KOPT-K1 (cell line): ENCODE measurements around the gene SCFD2.
"Not testable (repeated sequence)": the region's sequence is repeated elsewhere in the genome, so short reads cannot be mapped to it uniquely, and the experiment has no call there.

ENCODE experiments used
- H3K27ac ChIP-seq: fragments of 200-600 bp; sonication (generic); 2 replicates; pipeline ENCODE4 v1.5.1; 2016; ENCODE audit warnings: antibody characterized with exemption, mild to moderate bottlenecking, low read depth, low read length; ENCODE audit not compliant: poor library complexity, severe bottlenecking
- H3K36me3 ChIP-seq: fragments of 200-600 bp; sonication (generic); 2 replicates; pipeline ENCODE4 v1.5.1; 2017; ENCODE audit warnings: antibody characterized with exemption, mild to moderate bottlenecking, low read length, moderate library complexity; ENCODE audit not compliant: insufficient read depth
- H3K9me3 ChIP-seq: fragments of 200-600 bp; sonication (generic); 2 replicates; pipeline ENCODE4 v1.5.1; 2017; ENCODE audit warnings: antibody characterized with exemption, low read length, mild to moderate bottlenecking; ENCODE audit not compliant: insufficient read depth, poor library complexity, severe bottlenecking

SCFD2 gene

GRCh38 chr4:53194727-53195126, 171.1 kb downstream of the SCFD2 start:
- Histone ChIP-seq H3K27ac (no peak overlapping the region), H3K36me3 (no peaks in the 10 kb centered on the region), H3K9me3 (no peaks in the 10 kb centered on the region)

DNA sequence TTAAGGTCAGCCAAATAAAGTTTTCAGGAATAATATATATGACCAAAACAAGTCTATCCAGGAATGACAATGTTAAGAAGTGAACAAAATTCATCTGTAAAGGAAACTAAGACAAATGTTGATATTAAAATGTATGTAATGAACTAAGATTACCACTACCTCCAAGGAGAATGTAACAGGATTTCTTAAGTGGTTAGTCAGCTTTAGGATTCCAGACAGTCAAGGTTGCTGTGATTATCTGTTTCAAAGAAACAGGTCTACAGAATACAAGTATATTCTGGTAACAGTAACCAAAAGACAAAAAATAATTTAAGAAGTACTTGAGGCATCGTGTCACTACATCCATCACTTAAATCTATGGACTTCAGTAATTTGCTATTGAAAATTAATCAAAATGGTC, 172.8 kb downstream of the SCFD2 start:
- Histone ChIP-seq H3K9me3 (no peaks in the 10 kb centered on the region), H3K27ac (no peak overlapping the region), H3K36me3 (no peaks in the 10 kb centered on the region)

- Histone ChIP-seq H3K27ac (no peak overlapping the region), H3K9me3 (no peaks in the 10 kb centered on the region), H3K36me3 (no peaks in the 10 kb centered on the region)
Measured at GRCh38 chr4:53192496-53192895, 173.4 kb downstream of the SCFD2 start.

- Histone ChIP-seq H3K36me3 (no peaks in the 10 kb centered on the region), H3K27ac (no peak overlapping the region), H3K9me3 (no peaks in the 10 kb centered on the region)
Measured at GRCh38 chr4:53191997-53192396, 173.9 kb downstream of the SCFD2 start.

DNA sequence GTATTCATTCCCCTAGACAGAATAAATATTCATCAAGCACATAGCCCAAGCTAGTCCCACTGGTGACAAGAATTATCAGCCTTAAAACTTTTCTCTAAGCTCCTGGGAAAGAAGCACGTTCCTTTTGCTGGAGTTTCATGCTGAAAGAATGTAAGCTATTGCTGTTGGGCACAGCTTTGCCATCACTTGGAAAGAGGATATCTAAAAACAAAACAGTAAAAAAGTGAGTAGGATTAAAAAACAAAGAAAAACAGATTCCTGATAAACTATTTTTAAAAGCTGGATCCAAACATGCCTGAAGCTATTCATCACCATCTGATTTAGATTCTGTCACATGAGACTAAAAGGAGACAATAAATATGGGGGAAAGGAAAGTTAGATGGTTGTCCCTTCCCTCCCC, 176.8 kb downstream of the SCFD2 start:
- Histone ChIP-seq H3K36me3 (no peaks in the 10 kb centered on the region), H3K27ac (no peak overlapping the region), H3K9me3 (no peaks in the 10 kb centered on the region)

DNA sequence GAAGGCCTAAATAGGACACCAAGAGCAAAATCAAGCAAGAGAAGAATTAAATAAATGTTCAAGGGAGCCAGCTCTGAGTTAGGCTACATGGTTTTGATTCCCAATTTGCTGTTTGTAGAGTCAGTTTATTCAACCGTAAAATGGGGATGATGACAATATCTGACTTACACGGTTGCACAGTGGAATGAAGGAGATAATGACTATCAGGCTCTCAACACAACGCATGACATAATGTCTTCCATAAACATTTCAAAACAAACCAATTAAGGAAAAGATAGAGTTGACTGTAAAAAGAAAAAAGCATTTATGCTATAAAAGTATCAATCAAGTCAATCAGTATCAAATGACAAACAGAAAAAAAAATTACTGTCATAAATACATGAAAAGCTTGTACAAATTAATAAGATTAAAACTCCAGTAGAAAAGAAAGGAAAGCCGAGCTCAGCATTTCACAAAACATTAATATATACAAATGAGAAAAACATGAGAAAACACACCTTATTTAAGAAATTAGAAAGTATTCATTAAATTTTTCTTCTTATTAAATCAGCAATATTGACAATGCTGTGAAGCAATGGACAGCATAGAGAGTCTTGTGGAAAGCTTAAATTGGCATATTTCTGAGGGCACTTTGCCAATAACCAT, 179.0 kb downstream of the SCFD2 start:
- Histone ChIP-seq H3K27ac (no peak overlapping the region), H3K36me3 (no peaks in the 10 kb centered on the region), H3K9me3 (no peaks in the 10 kb centered on the region)

GRCh38 chr4:53185869-53186585, 179.8 kb downstream of the SCFD2 start:
- Histone ChIP-seq H3K9me3 (no peaks in the 10 kb centered on the region), H3K36me3 (no peaks in the 10 kb centered on the region), H3K27ac (no peak overlapping the region)

DNA sequence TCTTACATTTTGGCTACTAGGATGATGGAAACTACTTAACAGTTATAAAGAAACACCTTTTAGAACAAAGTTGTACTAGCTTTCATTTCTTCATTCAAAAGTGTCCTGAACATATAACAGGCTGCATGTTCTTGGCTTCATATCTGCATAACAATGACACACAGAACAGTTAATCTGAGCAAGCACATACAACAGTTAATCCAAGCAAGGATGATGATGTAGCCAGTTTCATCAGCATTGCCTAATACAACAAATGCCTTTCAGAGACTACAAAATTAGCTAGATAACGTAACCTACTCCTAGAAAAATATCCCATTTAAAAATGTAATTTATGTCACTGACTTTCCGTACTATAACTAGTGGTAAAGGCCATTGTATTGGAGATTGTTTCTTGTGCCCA, 182.1 kb downstream of the SCFD2 start:
- H3K36me3 ChIP-seq, result no peaks in the 10 kb centered on the region
- H3K27ac ChIP-seq, result no peak overlapping the region
- no peaks in the 10 kb centered on the region for H3K9me3 ChIP-seq

GRCh38 chr4:53177751-53178150, 188.1 kb downstream of the SCFD2 start:
- not testable (repeated sequence) for H3K27ac ChIP-seq, H3K36me3 ChIP-seq, H3K9me3 ChIP-seq

DNA sequence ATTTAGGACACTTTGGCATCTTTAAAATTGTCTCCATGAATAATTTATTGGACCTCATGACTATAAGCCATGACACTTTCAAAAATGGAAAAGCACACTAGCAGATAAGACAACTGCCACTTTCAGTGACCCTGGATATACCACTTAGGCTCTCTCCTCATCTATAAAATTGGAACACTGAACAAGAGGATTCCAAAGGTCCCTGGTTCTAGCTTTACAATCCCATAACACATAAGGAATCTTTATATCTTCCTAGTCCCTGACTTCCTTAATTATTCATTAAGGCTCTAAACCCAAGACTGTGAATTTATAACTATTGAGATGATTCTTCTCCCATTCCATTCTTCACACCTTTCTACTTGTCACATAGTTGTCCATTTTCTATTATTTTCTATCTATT, 190.2 kb downstream of the SCFD2 start:
- Histone ChIP-seq H3K27ac (no peak overlapping the region), H3K36me3 (no peaks in the 10 kb centered on the region), H3K9me3 (peaks cover 7% of the 10 kb centered on the region)

- H3K27ac ChIP-seq, result no peak overlapping the region
Measured at GRCh38 chr4:53174823-53175222, 191.0 kb downstream of the SCFD2 start.

GRCh38 chr4:53173576-53173975, 192.3 kb downstream of the SCFD2 start:
- Histone ChIP-seq H3K36me3 (no peaks in the 10 kb centered on the region), H3K9me3 (peaks cover 7% of the 10 kb centered on the region), H3K27ac (no peak overlapping the region)

More at GRCh38 chr4:53174823-53175222, 191.0 kb downstream of the SCFD2 start:
- Histone ChIP-seq H3K9me3 (peaks cover 7% of the 10 kb centered on the region), H3K36me3 (no peaks in the 10 kb centered on the region)

DNA sequence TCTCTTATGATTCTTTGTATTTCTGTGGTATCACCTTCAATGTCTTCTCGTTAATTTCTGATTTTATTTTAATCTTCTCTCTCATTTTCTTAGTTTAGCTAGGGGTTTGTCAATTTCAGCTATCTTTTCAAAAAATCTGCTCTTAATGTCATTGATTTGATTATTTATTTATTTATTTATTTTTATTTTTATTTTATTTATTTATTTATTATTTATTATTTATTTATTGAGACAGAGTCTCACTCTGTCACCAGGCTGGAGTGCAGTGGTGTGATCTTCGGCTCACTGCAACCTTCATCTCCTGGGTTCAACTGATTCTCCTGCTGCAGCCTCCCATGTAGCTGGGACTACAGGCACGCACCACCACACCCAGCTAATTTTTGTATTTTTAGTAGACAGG, 194.1 kb downstream of the SCFD2 start:
- H3K27ac ChIP-seq, result no peak overlapping the region
- peaks cover 7% of the 10 kb centered on the region for H3K9me3 ChIP-seq
- H3K36me3 ChIP-seq, result no peaks in the 10 kb centered on the region

DNA sequence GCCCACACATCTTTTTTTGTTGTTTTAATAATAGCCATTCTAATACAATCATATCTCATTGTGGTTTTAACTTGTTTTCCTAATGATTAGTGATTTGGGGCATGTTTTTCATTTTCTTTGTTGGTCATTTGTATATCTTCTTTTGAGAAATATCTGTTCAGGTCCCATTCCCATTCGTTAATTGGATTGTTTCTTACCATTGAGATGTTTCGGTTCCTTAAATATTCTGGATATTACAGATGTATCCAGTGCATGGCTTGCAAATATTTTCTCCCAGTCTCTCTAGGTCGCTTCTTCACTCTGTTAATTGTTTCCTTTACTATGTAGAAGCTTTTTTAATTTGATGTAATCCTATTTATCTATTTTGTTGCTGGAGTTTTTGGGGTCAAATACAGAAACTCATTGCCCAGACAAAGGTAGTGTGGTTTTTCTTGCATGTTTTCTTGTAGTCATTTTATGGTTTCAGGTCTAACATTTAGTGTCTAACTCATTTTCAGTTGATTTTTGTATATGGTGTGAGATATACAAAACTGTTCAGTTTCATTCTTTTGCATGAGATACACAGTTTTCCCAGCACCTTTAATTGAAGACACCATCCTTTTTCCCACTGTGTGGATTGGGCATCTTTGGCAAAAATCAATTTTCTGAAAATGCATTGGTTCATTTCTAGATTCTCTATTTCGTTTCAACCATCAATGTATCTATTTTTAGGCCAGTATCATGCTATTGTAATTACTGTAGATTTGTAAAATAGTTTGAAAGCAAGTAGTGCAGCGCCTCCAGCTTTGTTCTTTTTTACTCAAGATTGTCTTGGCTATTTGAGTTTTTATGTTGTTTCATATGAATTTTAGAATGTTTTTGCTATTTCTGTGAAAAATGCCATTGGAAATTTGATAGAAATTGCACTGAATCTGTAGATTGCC, 195.9 kb downstream of the SCFD2 start:
- Histone ChIP-seq H3K27ac (no peak overlapping the region), H3K9me3 (peaks cover 7% of the 10 kb centered on the region), H3K36me3 (no peaks in the 10 kb centered on the region)

- no peaks in the 10 kb centered on the region for H3K36me3 ChIP-seq
- no peak overlapping the region for H3K27ac ChIP-seq
- H3K9me3 ChIP-seq, result peaks cover 2% of the 10 kb centered on the region
Measured at GRCh38 chr4:53168228-53168627, 197.6 kb downstream of the SCFD2 start.
